ENCODE results near the gene PAPLN.

The PAPLN gene

DNA sequence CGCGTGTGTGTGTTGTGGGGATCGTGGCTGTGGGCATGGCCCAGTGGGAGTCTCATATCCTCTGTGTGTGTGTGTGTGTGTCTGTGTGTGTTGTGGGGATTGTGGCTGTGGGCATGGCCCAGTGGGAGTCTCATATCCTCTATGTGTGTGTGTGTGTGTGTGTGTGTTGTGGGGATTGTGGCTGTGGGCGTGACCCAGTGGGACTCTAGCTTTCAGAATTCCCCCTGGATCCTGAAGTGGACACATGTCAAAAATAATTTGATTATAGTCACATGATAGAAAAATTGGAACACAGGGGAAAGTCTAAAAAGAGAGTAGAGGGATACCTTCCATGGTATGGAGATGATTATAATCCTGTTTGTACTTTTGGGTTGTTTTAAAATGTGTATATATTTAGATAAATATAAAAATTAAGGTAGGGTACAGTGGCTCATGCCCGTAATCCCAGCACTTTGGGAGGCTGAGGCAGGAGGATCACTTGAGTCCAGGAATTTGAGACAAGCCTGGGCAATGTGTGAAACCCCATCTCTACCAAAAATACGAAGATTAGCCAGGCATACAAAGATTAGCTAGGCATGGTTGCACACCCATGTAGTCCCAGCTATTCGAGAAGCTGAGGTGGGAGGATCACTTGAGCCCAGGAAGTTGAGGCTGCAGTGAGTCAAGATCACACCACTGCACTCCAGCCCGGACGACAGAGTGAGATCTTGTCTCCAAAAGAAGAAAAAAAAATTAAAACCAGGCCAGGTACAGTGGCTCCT, 11.0 kb downstream of the PAPLN start:
- no peaks in the 10 kb centered on the region for H3K9me3 Mint-ChIP-seq
- peaks cover 32% of the 10 kb centered on the region for H3K27me3 Mint-ChIP-seq
- no peak for DNase-seq
- no peak overlapping the region for H3K27ac Mint-ChIP-seq
- H3K4me3 Mint-ChIP-seq = no peak overlapping the region
- no peaks in the 10 kb centered on the region for H3K36me3 Mint-ChIP-seq (ENCODE audit: low read depth)
- peaks cover 19% of the 10 kb centered on the region for H3K4me1 Mint-ChIP-seq (ENCODE audit: low read depth)

DNA sequence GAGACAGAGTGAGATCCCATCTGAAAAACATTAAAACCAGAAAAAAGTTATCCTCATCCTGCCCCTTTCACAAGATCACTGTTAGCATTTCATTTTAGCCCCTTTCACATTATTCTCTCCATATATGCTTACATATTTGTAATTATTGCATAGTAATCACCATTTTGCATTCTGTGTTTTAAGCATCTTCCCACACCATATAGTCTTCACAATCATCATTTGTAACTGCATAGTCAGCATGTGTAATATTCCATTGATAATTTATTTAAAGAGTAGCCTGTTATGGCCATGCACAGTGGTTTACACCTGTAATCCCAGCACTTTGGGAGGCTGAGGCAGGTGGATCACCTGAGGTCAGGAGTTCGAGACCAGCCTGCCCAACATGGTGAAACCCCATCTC, 11.8 kb downstream of the PAPLN start:
- H3K27me3 Mint-ChIP-seq = peaks cover 25% of the 10 kb centered on the region
- no peak for DNase-seq
- no peak overlapping the region for H3K27ac Mint-ChIP-seq
- H3K4me3 Mint-ChIP-seq = no peak overlapping the region
- H3K36me3 Mint-ChIP-seq (ENCODE audit: low read depth) = no peaks in the 10 kb centered on the region
- no peaks in the 10 kb centered on the region for H3K9me3 Mint-ChIP-seq
- H3K4me1 Mint-ChIP-seq (ENCODE audit: low read depth) = peaks cover 15% of the 10 kb centered on the region

- no peaks in the 10 kb centered on the region for H3K9me3 Mint-ChIP-seq
- H3K27me3 Mint-ChIP-seq = peaks cover 19% of the 10 kb centered on the region
- H3K4me3 Mint-ChIP-seq = no peak overlapping the region
- peaks cover 15% of the 10 kb centered on the region for H3K4me1 Mint-ChIP-seq (ENCODE audit: low read depth)
- H3K36me3 Mint-ChIP-seq (ENCODE audit: low read depth) = no peaks in the 10 kb centered on the region
- H3K27ac Mint-ChIP-seq = no peak overlapping the region
- no peak for DNase-seq
These were observed 12.4 kb downstream of the PAPLN start for GRCh38 chr14:73249564-73250316.

GRCh38 chr14:73250317-73250713, 13.0 kb downstream of the PAPLN start:
- Mint-ChIP-seq H3K9me3 (no peaks in the 10 kb centered on the region), H3K36me3 (ENCODE audit: low read depth) (no peaks in the 10 kb centered on the region), H3K27ac (no peak overlapping the region), H3K4me3 (no peak overlapping the region), H3K27me3 (peaks cover 13% of the 10 kb centered on the region), H3K4me1 (ENCODE audit: low read depth) (peaks cover 12% of the 10 kb centered on the region)
- no peak for DNase-seq

DNA sequence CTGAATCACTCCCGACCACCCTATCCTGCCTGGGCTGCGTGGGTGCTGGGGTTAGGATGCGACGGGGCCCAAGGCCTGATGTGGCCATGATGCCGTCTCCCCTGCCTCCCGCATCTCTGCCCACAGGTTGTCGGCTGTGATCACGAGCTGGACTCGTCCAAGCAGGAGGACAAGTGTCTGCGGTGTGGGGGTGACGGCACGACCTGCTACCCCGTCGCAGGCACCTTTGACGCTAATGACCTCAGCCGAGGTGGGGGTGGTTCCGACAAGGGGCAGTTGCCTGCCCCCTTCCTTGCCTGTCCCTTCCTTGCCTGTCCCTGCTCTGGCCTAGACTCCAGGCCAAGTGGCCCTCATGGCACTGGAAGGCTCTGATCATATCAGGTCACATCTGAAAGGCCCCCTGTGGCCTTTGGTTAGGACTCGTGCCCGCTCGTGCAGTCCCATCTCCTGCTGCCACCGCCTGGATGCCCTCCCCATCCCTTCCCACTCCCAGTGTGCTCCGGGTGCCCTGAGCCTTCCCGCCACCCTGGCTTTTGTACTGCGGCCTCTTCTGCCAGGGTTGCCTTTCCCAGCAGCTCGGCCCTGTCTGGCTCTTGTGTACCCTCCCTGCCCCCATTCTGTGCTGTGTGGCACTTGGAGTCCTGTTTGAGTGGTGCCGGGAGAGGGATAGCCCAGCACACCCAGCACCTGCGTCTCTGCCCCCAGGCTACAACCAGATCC, 13.6 kb downstream of the PAPLN start:
- Mint-ChIP-seq H3K36me3 (ENCODE audit: low read depth) (no peaks in the 10 kb centered on the region), H3K9me3 (no peaks in the 10 kb centered on the region), H3K4me3 (no peak overlapping the region), H3K4me1 (ENCODE audit: low read depth) (peaks cover 12% of the 10 kb centered on the region), H3K27me3 (peaks cover 12% of the 10 kb centered on the region), H3K27ac (no peak overlapping the region)
- no peak for DNase-seq

DNA sequence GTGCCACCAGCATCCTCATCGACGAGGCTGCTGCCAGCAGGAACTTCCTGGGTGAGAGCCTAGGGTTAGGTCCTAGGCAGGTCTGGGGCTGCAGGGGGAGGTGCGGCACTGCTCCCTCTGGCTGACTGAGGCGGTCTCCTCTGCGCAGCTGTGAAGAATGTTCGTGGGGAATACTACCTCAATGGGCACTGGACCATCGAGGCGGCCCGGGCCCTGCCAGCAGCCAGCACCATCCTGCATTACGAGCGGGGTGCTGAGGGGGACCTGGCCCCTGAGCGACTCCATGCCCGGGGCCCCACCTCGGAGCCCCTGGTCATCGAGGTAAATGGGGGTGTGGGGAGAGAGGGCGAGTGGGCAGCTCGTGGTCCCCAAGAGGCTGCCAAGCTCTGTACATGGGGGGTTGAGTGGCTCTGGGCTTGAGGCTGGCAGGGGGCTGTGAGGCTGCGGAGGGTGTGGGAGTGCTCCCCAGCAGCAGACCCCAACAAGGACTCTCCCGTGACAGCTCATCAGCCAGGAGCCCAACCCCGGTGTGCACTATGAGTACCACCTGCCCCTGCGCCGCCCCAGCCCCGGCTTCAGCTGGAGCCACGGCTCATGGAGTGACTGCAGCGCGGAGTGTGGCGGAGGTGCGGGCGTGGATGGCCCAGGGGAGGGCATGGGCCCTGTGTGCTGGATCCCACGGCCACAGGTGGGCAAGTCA, 14.4 kb downstream of the PAPLN start:
- H3K27ac Mint-ChIP-seq = no peak overlapping the region
- H3K4me3 Mint-ChIP-seq = no peak overlapping the region
- peaks cover 9% of the 10 kb centered on the region for H3K4me1 Mint-ChIP-seq (ENCODE audit: low read depth)
- DNase-seq = no peak
- H3K9me3 Mint-ChIP-seq = no peaks in the 10 kb centered on the region
- H3K36me3 Mint-ChIP-seq (ENCODE audit: low read depth) = no peaks in the 10 kb centered on the region
- H3K27me3 Mint-ChIP-seq = peaks cover 9% of the 10 kb centered on the region

DNA sequence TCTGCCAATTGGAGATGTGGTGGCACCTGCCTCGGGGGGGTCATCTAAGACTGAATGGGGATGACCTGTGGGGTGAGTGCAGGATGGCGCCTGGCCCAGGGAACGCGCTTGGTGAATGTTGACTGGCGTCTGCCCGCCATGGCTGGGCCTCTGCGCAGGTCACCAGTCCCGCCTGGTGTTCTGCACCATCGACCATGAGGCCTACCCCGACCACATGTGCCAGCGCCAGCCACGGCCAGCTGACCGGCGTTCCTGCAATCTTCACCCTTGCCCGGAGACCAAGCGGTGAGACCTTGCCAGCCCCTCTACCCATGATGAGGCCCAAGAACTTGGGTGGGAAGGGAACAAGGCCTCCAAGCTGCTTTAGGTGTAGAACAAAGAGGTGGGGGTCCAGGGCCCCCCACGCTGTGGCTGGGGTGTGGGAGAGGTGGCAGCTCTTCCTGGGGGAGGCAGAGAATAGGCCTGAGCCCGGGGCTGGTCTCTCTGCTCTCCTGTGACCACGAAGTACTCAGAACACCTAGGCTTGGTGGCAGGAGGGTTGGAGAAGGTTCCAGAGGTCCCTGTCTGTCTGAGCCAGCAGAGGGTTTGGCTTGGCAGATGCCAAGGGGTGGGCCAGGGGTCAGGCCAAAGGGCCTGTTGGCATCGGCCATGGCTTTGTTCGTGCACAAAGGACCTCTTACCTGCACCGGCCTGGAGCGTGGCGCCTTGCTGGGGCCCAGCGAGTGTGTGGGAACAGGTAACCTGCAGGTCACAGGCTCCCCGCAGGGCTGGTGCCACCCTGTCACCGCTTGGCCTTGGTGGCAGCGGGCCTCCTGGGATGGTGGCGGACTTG, 15.4 kb downstream of the PAPLN start:
- no peak overlapping the region for H3K4me3 Mint-ChIP-seq
- no peak overlapping the region for H3K27ac Mint-ChIP-seq
- H3K4me1 Mint-ChIP-seq (ENCODE audit: low read depth) = peaks cover 1% of the 10 kb centered on the region
- H3K36me3 Mint-ChIP-seq (ENCODE audit: low read depth) = no peaks in the 10 kb centered on the region
- H3K9me3 Mint-ChIP-seq = no peaks in the 10 kb centered on the region
- DNase-seq = no peak
- H3K27me3 Mint-ChIP-seq = no peaks in the 10 kb centered on the region

DNA sequence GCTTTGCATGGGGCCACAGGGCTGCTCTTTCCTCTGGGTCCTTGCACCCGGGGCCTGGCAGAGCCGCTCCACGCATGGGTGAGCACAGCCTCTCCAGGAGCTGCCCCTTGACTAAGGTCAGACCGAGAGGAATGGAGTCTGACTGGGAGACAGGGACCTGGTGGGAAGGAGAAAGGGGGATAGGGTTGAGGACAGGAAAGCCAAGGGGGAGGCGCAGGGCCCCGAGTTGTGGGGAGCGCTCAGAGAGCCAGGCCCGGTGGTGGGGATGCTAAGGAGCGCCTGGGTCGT, 16.0 kb downstream of the PAPLN start:
- no peak for DNase-seq
- H3K36me3 Mint-ChIP-seq (ENCODE audit: low read depth) = no peaks in the 10 kb centered on the region
- peaks cover 5% of the 10 kb centered on the region for H3K4me1 Mint-ChIP-seq (ENCODE audit: low read depth)
- no peak overlapping the region for H3K27ac Mint-ChIP-seq
- no peaks in the 10 kb centered on the region for H3K27me3 Mint-ChIP-seq
- H3K9me3 Mint-ChIP-seq = no peaks in the 10 kb centered on the region
- H3K4me3 Mint-ChIP-seq = no peak overlapping the region

DNA sequence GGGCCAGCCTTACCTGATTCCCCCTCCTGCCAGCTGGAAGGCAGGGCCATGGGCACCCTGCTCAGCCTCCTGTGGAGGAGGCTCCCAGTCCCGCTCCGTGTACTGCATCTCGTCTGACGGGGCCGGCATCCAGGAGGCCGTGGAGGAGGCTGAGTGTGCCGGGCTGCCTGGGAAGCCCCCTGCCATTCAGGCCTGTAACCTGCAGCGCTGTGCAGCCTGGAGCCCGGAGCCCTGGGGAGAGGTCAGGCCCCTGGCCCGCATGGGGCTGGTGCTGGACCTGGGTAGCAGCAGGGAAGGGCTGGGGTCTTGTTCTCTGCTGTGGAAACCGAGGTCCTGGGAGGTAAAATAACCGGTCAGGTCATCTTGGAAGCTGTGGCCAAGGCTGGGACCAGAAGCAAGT, 16.4 kb downstream of the PAPLN start:
- Mint-ChIP-seq H3K9me3 (no peaks in the 10 kb centered on the region), H3K4me3 (no peak overlapping the region), H3K4me1 (ENCODE audit: low read depth) (peaks cover 6% of the 10 kb centered on the region), H3K27me3 (no peaks in the 10 kb centered on the region), H3K27ac (no peak overlapping the region), H3K36me3 (ENCODE audit: low read depth) (no peaks in the 10 kb centered on the region)
- no peak for DNase-seq

- Mint-ChIP-seq H3K27ac (no peak overlapping the region), H3K4me3 (no peak overlapping the region), H3K27me3 (no peaks in the 10 kb centered on the region), H3K36me3 (ENCODE audit: low read depth) (no peaks in the 10 kb centered on the region), H3K4me1 (ENCODE audit: low read depth) (peaks cover 5% of the 10 kb centered on the region), H3K9me3 (no peaks in the 10 kb centered on the region)
- no peak for DNase-seq
These were observed 17.1 kb downstream of the PAPLN start for GRCh38 chr14:73254247-73255004.

DNA sequence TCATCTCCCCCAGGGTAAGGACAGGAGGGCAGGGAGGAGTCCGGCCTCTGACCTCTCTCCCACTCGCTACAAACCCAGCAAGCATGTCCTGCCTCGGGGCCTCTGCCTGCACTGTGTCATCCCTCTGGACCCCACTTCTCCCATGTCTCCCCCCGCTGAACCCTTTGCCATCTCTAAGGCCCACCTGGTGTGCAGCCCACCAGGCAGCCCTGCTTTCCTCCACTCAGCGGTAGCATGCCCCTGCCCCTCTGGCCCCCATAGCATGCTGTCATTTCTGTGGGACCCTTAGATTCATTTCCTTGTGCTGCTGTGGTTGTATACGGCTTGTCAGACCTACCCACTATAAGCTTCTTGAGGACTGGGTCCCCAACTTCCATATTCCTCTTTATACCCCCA, 17.7 kb downstream of the PAPLN start:
- no peak for DNase-seq
- no peak overlapping the region for H3K27ac Mint-ChIP-seq
- no peaks in the 10 kb centered on the region for H3K36me3 Mint-ChIP-seq (ENCODE audit: low read depth)
- H3K9me3 Mint-ChIP-seq = no peaks in the 10 kb centered on the region
- no peak overlapping the region for H3K4me3 Mint-ChIP-seq
- no peaks in the 10 kb centered on the region for H3K27me3 Mint-ChIP-seq
- peaks cover 5% of the 10 kb centered on the region for H3K4me1 Mint-ChIP-seq (ENCODE audit: low read depth)

- H3K4me1 Mint-ChIP-seq (ENCODE audit: low read depth) = peaks cover 5% of the 10 kb centered on the region
- DNase-seq = no peak
- H3K9me3 Mint-ChIP-seq = no peaks in the 10 kb centered on the region
- H3K27ac Mint-ChIP-seq = no peak overlapping the region
- H3K36me3 Mint-ChIP-seq (ENCODE audit: low read depth) = no peaks in the 10 kb centered on the region
- H3K4me3 Mint-ChIP-seq = no peak overlapping the region
- no peaks in the 10 kb centered on the region for H3K27me3 Mint-ChIP-seq
These were observed 18.5 kb downstream of the PAPLN start for GRCh38 chr14:73255693-73256225.

DNA sequence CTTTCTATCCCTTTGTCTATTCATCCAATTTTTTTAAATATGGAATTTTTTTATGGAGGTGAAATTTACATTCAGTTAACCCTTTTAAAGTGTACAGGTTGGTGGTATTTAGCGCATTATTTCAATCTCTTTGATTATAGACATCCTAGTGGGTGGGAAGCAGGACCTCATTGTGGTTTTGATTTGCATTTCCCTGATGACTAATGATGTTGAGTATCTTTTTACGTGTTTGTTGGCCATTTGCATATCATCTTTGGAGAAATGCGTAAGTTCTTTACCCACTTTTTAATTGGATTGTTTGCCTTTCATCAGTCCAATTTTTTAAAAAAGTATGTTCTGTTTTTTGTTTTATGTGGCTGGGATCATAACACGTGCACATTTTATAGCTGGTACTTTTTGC, 20.8 kb downstream of the PAPLN start:
- Mint-ChIP-seq H3K4me1 (ENCODE audit: low read depth) (peaks cover 5% of the 10 kb centered on the region), H3K9me3 (no peaks in the 10 kb centered on the region), H3K27ac (no peak overlapping the region), H3K27me3 (peaks cover 3% of the 10 kb centered on the region), H3K36me3 (ENCODE audit: low read depth) (no peaks in the 10 kb centered on the region), H3K4me3 (no peak overlapping the region)
- DNase-seq = no peak
